Stimulated activated CD4-positive, alpha-beta T cell treated with anti-CD3 and anti-CD28 coated beads, Interleukin-1b, Interleukin-23, amount 100 ng/mL, for 4 hours (primary cell): ENCODE data around the gene FRAT1.

Experiments used
- DNase-seq, 2 donors: peaks; one replicate each; pipeline ENCODE4 v3.0.0-alpha.2; 2020; ENCODE audit warnings: low read depth in 2 of 2

Gene FRAT1

GRCh38 chr10:97365761-97366351 lies 46.8 kb downstream of the FRAT1 start:
- DNase-seq: no peak

- no peak for DNase-seq
Measured at GRCh38 chr10:97366572-97366971, 47.5 kb downstream of the FRAT1 start.

- DNase-seq: no peak
Measured at GRCh38 chr10:97367126-97367649, 48.1 kb downstream of the FRAT1 start.
